OCI-LY7 (cell line): ENCODE results near the gene PCA3. TPM values are rescaled to one million over a fixed set of nuclear protein-coding genes. Genes with fewer than 3 reads are reported as not detected.

ENCODE experiments used
- BruUV-seq: library from RNA; stranded (reverse); fragments of 400-500 nt; replicated peaks from 2 replicates; lab custom pipeline; 2021; lab: Mats Ljungman, UMichigan
- CTCF ChIA-PET: fragments of 300-600 bp; sonication (Branson Sonifier 250); formaldehyde crosslinking; loops from one replicate; lab custom pipeline; 2022; ENCODE audit warnings: antibody characterized with exemption; ENCODE audit not compliant: unreplicated experiment; lab: Charles Lee
- POLR2A ChIA-PET: fragments of 300-600 bp; sonication (Branson Sonifier 250); formaldehyde crosslinking; loops from one replicate; lab custom pipeline; 2022; ENCODE audit warnings: antibody characterized with exemption; lab: Charles Lee
- DNase-seq: peaks from one replicate; pipeline ENCODE4 v3.0.0-alpha.2; 2015; ENCODE audit warnings: low spot score
- H2AFZ ChIP-seq: fragments of 200-600 bp; sonication (generic), shearing (Covaris generic); 2 replicates; pipeline ENCODE4 v1.6.1; 2014; ENCODE audit warnings: mild to moderate bottlenecking, antibody characterized with exemption, low read length, moderate library complexity
- H3K27ac ChIP-seq: fragments of 200-600 bp; sonication (generic); 2 replicates; pipeline ENCODE4 v1.5.1; 2014; ENCODE audit warnings: mixed run types, low read depth, mild to moderate bottlenecking, moderate library complexity, low read length, inconsistent platforms; ENCODE audit not compliant: poor library complexity, severe bottlenecking
- H3K36me3 ChIP-seq: fragments of 200-600 bp; sonication (generic); 2 replicates; pipeline ENCODE4 v1.6.1; 2014; ENCODE audit warnings: mild to moderate bottlenecking, antibody characterized with exemption, low read length, moderate library complexity, mixed read lengths; ENCODE audit not compliant: insufficient read depth
- H3K4me1 ChIP-seq: fragments of 200-600 bp; sonication (generic); 2 replicates; pipeline ENCODE4 v1.5.1; 2014; ENCODE audit warnings: mild to moderate bottlenecking, low read length; ENCODE audit not compliant: insufficient read depth, poor library complexity, severe bottlenecking
- H3K4me2 ChIP-seq: fragments of 200-600 bp; sonication (generic); 2 replicates; pipeline ENCODE4 v1.6.1; 2014; ENCODE audit warnings: mild to moderate bottlenecking, low read length
- H3K4me3 ChIP-seq: fragments of 200-600 bp; sonication (generic); 2 replicates; pipeline ENCODE4 v1.5.1; 2014; ENCODE audit warnings: mild to moderate bottlenecking, low read depth, low read length; ENCODE audit not compliant: poor library complexity, severe bottlenecking
- H3K79me2 ChIP-seq: fragments of 200-600 bp; sonication (generic); 2 replicates; pipeline ENCODE4 v1.6.1; 2016; ENCODE audit warnings: low read depth, mild to moderate bottlenecking, low read length, moderate library complexity, mixed read lengths; ENCODE audit not compliant: insufficient read depth
- H3K9me2 ChIP-seq: fragments of 200-600 bp; sonication (generic); 2 replicates; pipeline ENCODE4 v1.6.1; 2016; ENCODE audit warnings: mild to moderate bottlenecking, low read length, mixed read lengths; ENCODE audit not compliant: insufficient read depth
- H3K9me3 ChIP-seq: fragments of 200-600 bp; sonication (generic); 2 replicates; pipeline ENCODE4 v1.6.1; 2014; ENCODE audit warnings: mild to moderate bottlenecking, mixed run types, low read length, mixed read lengths
- H4K20me1 ChIP-seq: fragments of 200-600 bp; sonication (generic); 2 replicates; pipeline ENCODE4 v1.6.1; 2014; ENCODE audit warnings: mild to moderate bottlenecking, antibody characterized with exemption, low read length, moderate library complexity, mixed read lengths; ENCODE audit not compliant: insufficient read depth
- CTCF ChIP-seq: fragments of 200-600 bp; sonication (generic); conservative IDR thresholded peaks from 2 replicates; pipeline ENCODE4 v1.5.1; 2014; ENCODE audit warnings: mild to moderate bottlenecking, antibody characterized with exemption, low read length, moderate library complexity, mixed read lengths
- EZH2phosphoT487 ChIP-seq: fragments of 200-600 bp; sonication (generic); IDR thresholded peaks from 2 replicates; pipeline ENCODE4 v1.6.1; 2018; ENCODE audit warnings: low read depth, borderline replicate concordance, mild to moderate bottlenecking, mixed run types, antibody characterized with exemption, low read length, moderate library complexity, mixed read lengths
- intact Hi-C: fragments of 100-400 bp; cut with micrococcal nuclease; formaldehyde crosslinking; loops from one replicate; pipeline ENCODE4 v1.10.0; 2022; ENCODE audit not compliant: unreplicated experiment
- total RNA-seq, 2 experiments: library from RNA; depleted of rRNA in 1 of 2; stranded (reverse); fragments of >200 nt in 1 of 2; shearing (Covaris generic) in 1 of 2; gene quantifications; 2 replicates each; pipeline ENCODE4 v1.2.3, GENCODE V29; 2014 to 2022

Gene PCA3
- total RNA-seq, 2 experiments from 2014 or later, result not detected

- POLR2A ChIA-PET, result interaction anchor here (0.6 kb wide), 1 partner anchor 77 kb away, joined by 4 read pairs; no protein-coding TSS in a partner anchor
- no TSS peak for BruUV-seq
- Histone ChIP-seq H3K4me2 (no peak overlapping the region), H3K4me3 (no peak overlapping the region), H3K27ac (no peak overlapping the region), H3K9me2 (no peaks in the 10 kb centered on the region), H4K20me1 (no peaks in the 10 kb centered on the region), H3K79me2 (no peaks in the 10 kb centered on the region), H3K36me3 (no peaks in the 10 kb centered on the region), H3K4me1 (no peaks in the 10 kb centered on the region), H3K9me3 (no peaks in the 10 kb centered on the region), H2AFZ (no peak overlapping the region)
- CTCF ChIA-PET, result no interaction called here
- intact Hi-C loops, result no loop called here
- TF ChIP-seq EZH2phosphoT487 (no peak), CTCF (no peak)
- DNase-seq, result no peak
Observed at GRCh38 chr9:76796296-76796695, 32.1 kb downstream of the PCA3 start.

DNA sequence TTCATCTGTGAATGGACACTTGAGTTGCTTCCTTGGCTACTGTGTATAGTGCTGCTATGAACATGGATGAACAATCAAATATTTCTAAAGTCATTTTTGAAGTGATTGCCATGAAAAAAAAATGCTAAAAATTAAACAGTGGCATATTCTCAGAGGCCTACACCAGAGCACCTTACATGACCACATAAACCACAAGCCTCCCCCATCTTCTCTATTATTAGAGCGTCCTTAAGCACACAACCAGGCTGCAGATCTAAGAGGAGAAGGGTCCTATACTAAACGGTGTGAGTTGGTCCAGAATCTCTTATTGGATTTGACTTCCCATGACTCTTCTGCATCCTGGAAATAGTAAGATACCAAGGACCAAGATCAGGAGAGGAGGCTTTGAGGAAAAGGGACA, 34.3 kb downstream of the PCA3 start:
- H3K4me3 ChIP-seq, result no peak overlapping the region
- no peaks in the 10 kb centered on the region for H3K36me3 ChIP-seq
- H3K4me2 ChIP-seq, result no peak overlapping the region
- no peak for DNase-seq
- no peak overlapping the region for H2AFZ ChIP-seq
- TF ChIP-seq CTCF (no peak), EZH2phosphoT487 (no peak)
- H3K9me2 ChIP-seq, result no peaks in the 10 kb centered on the region
- BruUV-seq, result no TSS peak
- no peaks in the 10 kb centered on the region for H3K79me2 ChIP-seq
- H3K27ac ChIP-seq, result no peak overlapping the region
- H3K9me3 ChIP-seq, result no peaks in the 10 kb centered on the region
- ChIA-PET POLR2A (no interaction called here), CTCF (no interaction called here)
- intact Hi-C loops, result no loop called here
- H3K4me1 ChIP-seq, result no peaks in the 10 kb centered on the region
- no peaks in the 10 kb centered on the region for H4K20me1 ChIP-seq

DNA sequence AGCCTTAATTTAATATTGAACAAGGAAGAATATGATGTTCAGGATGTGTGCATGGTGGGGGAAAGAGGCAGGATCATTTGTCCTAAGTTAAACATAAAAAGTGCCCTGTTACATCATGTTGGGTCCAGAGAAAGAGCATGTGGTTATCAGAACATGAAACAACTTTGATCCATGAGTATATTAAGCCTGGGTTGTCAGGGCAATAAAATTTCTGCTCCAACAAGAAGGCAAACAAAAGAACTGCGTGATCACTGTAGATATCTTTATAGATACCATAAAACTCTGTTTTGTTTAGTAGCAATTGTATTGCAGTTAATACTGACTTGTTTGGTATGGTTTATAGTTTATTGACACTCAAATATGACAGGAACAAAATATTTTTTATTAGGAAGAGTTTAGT, 35.2 kb downstream of the PCA3 start:
- Histone ChIP-seq H4K20me1 (no peaks in the 10 kb centered on the region), H3K9me2 (no peaks in the 10 kb centered on the region), H3K4me2 (no peak overlapping the region), H2AFZ (no peak overlapping the region), H3K4me1 (no peaks in the 10 kb centered on the region), H3K36me3 (no peaks in the 10 kb centered on the region), H3K27ac (no peak overlapping the region), H3K9me3 (no peaks in the 10 kb centered on the region), H3K4me3 (no peak overlapping the region), H3K79me2 (no peaks in the 10 kb centered on the region)
- CTCF ChIA-PET, result no interaction called here
- BruUV-seq, result no TSS peak
- DNase-seq, result no peak
- POLR2A ChIA-PET, result no interaction called here
- intact Hi-C loops, result no loop called here
- TF ChIP-seq EZH2phosphoT487 (no peak), CTCF (no peak)
